ENCODE results near the gene LIPH.

GRCh38 chr3:185594073-185594472, 41.7 kb upstream of the LIPH start:
- TF ChIP-seq, protein P1, sequence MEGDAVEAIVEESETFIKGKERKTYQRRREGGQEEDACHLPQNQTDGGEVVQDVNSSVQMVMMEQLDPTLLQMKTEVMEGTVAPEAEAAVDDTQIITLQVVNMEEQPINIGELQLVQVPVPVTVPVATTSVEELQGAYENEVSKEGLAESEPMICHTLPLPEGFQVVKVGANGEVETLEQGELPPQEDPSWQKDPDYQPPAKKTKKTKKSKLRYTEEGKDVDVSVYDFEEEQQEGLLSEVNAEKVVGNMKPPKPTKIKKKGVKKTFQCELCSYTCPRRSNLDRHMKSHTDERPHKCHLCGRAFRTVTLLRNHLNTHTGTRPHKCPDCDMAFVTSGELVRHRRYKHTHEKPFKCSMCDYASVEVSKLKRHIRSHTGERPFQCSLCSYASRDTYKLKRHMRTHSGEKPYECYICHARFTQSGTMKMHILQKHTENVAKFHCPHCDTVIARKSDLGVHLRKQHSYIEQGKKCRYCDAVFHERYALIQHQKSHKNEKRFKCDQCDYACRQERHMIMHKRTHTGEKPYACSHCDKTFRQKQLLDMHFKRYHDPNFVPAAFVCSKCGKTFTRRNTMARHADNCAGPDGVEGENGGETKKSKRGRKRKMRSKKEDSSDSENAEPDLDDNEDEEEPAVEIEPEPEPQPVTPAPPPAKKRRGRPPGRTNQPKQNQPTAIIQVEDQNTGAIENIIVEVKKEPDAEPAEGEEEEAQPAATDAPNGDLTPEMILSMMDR (IDR thresholded peaks at IDR 0.05; ENCODE audit: low read depth, low read length, poor library complexity, severe bottlenecking), result no peak
- TF ChIP-seq EZH2phosphoT487 (IDR thresholded peaks at IDR 0.05; ENCODE audit: borderline replicate concordance, low read length), result no peak
